Measurements from ENCODE around the gene ZNF816. TPM values are rescaled to one million over a fixed set of nuclear protein-coding genes. Genes with fewer than 3 reads are reported as not detected.
"Not testable (repeated sequence)": the region's sequence is repeated elsewhere in the genome, so short reads cannot be mapped to it uniquely, and the experiment has no call there.

Gene ZNF816
- total RNA-seq, 2 donors from 2014 or later, result 12.8 to 14.2 TPM

- no peak for ATAC-seq
- intact Hi-C loops (cut with DNase I, micrococcal nuclease), result no loop called here
- DNase-seq, result no peak
These were observed 5.1 kb upstream of the ZNF816 start for GRCh38 chr19:52967772-52968171.

GRCh38 chr19:52963247-52963618, 552 bp upstream of the ZNF816 start:
- DNase-seq (peak; percentile 33 to 39), ATAC-seq (peak; percentile 42)
- intact Hi-C loops (cut with DNase I, micrococcal nuclease), result no loop called here

- ATAC-seq (peak; percentile 16), DNase-seq (no peak)
- intact Hi-C loops (cut with DNase I, micrococcal nuclease), result no loop called here
These were observed 700 bp downstream of the ZNF816 start for GRCh38 chr19:52961981-52962380.

DNA sequence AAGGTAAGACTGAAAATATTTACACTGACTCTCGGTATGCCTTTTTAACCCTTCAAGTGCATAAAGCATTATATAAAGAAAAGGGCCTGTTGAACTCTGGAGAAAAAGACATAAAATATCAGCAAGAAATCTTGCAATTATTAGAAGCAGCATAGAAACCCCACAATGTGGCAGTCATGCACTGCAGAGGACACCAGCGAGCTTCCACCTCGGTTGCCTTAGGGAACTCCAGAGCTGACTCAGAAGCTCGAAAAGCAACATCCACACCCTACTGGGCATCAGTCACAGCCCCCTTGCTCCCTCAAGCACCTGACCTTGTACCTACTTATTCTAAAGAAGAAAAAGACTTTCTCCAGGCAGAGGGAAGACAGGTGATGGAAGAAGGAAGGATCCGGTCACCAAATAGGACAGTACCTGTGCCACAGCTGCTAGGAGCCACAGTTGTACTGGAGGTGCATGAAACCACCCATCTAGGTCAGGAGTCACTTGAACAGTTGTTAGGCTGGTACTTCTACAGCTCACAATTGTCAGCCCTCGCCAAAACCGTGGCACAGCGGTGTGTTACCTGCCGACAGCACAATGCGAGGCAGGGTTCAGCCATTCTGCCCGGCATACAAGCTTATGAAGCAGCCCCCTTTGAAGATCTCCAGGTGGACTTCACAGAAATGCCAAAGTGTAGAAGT, 2.9 kb downstream of the ZNF816 start:
- ATAC-seq (no peak), DNase-seq (no peak)
- intact Hi-C loops (cut with DNase I, micrococcal nuclease), result no loop called here

- ATAC-seq (no peak), DNase-seq (no peak)
- intact Hi-C loops (cut with DNase I, micrococcal nuclease), result no loop called here
These were observed 5.1 kb downstream of the ZNF816 start for GRCh38 chr19:52957591-52957990.

GRCh38 chr19:52956917-52957316, 5.8 kb downstream of the ZNF816 start:
- ATAC-seq (no peak), DNase-seq (no peak)
- intact Hi-C loops (cut with DNase I, micrococcal nuclease), result no loop called here

DNA sequence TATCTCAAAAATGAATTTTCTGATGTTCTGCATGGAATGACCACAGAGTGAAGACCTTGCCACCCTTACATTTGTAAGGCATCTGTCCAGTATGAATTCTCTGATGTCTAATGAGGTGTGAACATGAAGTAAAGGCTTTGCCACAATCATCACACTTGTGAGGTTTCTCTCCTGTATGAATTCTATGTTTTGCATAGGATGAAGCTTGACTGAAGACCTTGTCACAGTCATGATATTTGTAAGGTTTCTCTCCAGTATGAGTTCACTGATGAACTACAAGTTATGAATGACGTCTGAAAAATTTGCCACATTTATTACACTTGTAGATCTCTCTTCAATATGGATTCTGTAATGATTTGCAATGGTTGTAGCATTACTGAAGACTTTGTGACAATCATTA, 13.3 kb downstream of the ZNF816 start:
- ATAC-seq, result no peak
- intact Hi-C loops (cut with DNase I, micrococcal nuclease), result no loop called here
- no peak for DNase-seq

DNA sequence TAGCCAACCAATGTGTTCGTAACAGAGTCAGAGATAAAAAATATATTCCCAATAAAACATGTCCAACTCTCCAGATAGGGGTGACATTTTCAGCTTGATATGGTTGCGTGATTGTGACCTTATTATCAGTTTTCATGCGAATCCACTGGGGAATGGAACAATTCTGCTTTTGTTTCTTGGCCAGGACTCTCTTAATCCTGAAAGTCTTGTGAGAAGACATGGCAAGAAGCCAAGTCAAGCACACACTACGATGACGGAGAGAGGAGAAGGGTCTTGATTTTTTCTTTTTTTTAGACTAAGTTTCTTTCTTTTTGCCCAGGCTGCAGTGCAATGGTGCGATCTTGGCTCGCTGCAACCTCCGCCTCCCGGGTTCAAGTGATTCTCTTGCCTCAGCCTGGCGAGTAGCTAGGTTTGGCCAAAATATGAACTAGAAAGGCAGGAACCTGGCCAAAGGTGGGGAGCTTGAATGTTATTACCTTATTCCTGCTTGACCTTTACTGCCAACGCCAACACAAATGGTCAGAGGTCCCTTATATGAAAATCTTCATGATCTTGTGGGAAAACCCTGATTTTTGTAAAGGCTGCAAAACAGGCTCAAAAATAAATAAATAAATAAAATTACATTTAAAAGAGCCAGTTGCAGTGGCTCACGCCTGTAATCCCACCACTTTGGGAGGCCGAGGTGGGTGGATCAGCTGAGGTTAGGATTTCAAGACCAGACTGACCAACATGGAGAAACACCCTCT, 14.5 kb downstream of the ZNF816 start:
- ATAC-seq, result no peak
- intact Hi-C loops (cut with DNase I, micrococcal nuclease), result no loop called here

GRCh38 chr19:52946322-52947310, 16.1 kb downstream of the ZNF816 start:
- peak; percentile 59 for ATAC-seq
- intact Hi-C loops (cut with DNase I, micrococcal nuclease), result no loop called here
- DNase-seq, result peak; percentile 79 to 90

More for the DNA sequence above, 14.5 kb downstream of the ZNF816 start:
- no peak for DNase-seq

DNA sequence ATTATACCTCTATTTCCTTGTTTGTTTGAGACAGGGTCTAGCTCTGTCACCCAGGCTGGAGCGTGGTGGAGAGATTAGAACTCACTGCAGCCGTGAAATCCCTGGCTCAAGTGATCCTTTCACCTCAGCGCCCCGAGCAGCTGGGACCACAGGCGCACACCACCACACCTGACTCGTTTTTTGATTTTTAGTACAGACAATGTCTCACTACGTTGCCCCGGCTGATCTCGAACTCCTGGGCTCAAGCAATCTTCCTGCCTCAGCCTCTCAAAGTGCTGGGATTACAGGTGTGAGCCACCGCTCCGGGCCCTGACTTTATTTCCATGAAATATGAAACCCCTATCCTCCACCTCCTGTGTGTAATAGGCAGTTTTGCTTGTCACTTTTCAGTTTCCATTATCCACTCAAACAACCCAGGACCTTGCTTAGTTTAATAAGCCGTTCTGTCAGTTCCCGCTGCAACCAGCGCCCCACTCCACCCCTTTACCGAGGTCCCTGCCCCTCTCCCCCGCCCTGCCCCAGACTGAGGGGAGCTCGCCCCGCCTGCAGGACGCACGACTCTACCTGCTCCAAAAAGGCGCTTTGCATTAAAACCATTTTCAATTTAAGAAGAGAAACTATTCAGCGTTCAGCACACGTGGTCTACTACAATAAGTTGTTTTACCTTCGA, 16.9 kb downstream of the ZNF816 start:
- intact Hi-C loops (cut with DNase I, micrococcal nuclease), result no loop called here
- ATAC-seq, result no peak
- peak in 1 of 2 donors; percentile 50 for DNase-seq

DNA sequence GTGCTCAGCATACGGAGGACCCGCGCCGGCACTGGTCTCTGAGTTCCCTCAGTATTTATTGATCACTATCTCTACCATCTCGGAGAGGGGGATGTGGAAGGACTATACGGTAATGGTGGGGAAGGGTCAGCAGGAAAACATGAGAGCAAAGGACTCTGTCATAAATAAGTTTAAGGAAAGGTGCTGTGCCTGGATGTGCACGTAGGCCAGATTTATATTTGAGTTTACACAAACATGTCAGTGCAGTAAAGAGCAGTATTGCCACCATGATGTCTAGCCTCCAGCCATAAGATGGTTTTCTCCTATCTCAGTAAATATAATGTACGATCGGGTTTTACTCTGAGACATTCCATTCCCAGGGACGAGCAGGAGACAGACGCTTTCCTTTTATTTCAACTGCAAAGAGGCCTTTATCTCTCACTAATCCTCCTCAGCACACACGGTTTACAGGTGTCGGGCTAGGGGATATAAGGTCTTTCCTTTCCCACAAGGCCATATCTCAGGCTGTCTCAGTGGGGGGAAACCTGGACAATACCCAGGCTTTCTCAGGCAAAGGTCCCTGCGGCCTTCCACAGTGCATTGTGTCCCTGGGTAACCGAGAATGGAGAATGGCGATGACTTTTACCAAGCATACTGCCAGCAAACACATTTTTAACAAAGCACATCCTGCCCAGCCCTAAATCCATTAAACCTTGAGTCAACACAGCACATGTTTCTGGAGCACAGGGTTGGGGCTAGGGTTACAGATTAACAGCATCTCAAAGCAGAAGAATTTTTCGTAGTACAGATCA, 17.8 kb downstream of the ZNF816 start:
- intact Hi-C loops (cut with DNase I, micrococcal nuclease); ATAC-seq: not testable (repeated sequence)
- peak in 1 of 2 donors; percentile 63 for DNase-seq

GRCh38 chr19:52943884-52944643, 18.6 kb downstream of the ZNF816 start:
- intact Hi-C loops (cut with DNase I, micrococcal nuclease), result no loop called here
- DNase-seq, result no peak
- ATAC-seq, result no peak

DNA sequence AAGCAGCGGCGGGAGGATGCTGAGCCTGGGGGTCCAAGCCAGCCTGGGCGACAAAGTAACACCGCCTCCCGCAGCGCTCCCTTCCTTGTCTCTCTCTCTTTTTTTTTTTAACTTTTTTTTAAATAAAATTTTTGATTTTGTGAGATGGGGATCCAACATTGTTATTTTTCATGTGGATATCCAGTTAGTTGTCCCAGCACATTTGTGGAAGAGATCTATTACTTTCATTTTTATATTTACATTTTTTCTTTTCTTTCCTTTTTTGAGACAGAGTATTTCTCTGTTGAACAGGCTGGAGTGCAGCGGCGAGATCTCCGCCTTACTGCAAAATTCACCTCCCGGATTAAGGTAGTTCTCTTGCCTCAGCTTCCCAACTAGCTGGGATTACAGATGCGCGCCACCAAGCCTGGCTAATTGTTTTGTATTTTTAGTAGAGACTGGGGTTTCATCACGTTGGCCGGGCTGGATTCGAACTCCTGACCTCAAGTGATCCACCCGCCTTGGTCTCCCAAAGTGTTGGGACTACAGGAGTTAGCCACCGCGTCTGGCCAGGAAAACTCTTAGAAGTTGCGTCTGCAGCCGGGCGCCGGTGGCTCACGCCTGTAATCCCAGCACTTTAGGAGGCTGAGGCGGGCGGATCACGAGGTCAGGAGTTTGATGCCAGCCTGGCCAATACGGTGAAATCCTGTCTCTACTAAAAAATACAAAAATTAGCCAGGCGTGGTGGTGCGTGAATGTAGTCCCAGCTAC, 19.4 kb downstream of the ZNF816 start:
- DNase-seq, result no peak
- no peak for ATAC-seq
- intact Hi-C loops (cut with DNase I, micrococcal nuclease), result no loop called here

DNA sequence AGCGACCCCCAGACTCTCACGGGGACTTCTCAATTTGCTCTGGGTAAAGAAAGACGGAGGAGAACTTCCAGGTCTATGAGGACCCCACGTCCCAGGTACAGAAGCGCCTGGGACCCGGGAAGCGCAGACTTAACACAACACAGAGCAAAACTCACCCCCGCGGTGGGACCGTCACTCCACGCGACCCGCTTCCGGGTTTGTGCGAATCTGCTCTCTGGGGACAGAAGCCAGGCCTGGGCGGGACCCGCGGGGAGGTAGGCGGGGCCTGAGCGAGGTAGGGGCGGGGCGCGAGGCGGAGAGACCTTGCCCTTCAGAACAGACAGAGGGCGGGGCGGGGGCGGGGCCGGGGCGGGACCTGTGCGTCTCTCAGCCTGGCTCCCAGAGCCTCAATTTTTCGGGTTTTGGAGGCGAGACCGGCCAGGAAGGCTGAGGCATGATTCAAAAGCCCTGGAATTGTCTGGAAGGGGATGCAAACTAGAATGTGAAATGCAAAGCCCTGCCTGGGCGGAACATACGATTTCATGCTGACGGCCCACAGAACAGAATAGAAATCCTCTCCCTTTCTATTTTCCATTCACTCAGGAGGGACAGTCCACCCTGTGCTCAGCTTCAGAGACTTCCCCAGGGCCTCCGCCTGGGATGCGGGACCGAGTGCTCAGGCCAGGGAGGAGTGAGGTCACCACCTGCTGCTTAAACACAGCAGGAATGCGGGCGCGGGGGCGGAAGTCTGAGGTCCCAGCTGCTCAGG, 20.1 kb downstream of the ZNF816 start:
- intact Hi-C loops (cut with DNase I, micrococcal nuclease), result no loop called here
- ATAC-seq (peak; percentile 89), DNase-seq (peak; percentile 93 to 95)

DNA sequence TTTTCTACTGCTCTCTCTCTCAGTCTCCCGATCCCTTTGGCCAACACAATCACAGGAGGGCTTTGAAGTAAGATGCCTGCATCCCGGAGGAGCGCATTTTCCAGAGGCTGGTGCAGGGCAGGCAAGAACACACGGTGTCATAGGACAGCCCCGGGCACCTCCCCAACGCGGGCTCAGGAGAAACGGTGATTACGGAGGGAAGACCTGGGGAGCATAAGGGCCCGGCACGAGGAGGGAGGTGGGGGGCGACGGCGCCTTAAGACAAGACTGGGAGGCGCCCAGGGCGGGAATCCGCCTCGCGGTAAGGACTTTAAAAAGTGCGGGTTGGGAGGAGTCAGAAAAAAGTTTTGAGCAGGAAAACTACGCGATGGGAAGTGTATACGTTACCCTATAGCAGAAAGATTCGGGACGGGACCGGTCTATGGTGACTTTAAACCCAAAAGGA, 20.7 kb downstream of the ZNF816 start:
- DNase-seq (peak; percentile 49 to 66), ATAC-seq (peak; percentile 44)
- intact Hi-C loops (cut with DNase I, micrococcal nuclease), result no loop called here

- intact Hi-C loops (cut with DNase I, micrococcal nuclease); ATAC-seq; DNase-seq: not testable (repeated sequence)
These were observed 21.2 kb downstream of the ZNF816 start for GRCh38 chr19:52941523-52941922.
